Adrenal gland (tissue), 5 donors: ENCODE measurements around the gene KCNH5.

Source experiments
- POLR2A ChIP-seq, 2 donors: fragments of 450-650 bp; IDR thresholded peaks; one replicate each; pipeline ENCODE4 v1.6.1; 2017; ENCODE audit warnings: antibody characterized with exemption in 2 of 2, mild to moderate bottlenecking in 2 of 2, moderate library complexity in 1 of 2
- TF ChIP-seq, protein P1 (sequence below), 6 experiments: fragments of 450-650 bp in 4 of 6; fragments of 200-600 bp in 2 of 6; sonication (generic) in 1 of 6; IDR thresholded peaks; 1 replicate in 5 of 6; 2 replicates in 1 of 6; pipeline versions ENCODE4 v1.5.1 to v1.8.0; 2016 to 2021; ENCODE audit warnings: antibody characterized with exemption in 6 of 6, mild to moderate bottlenecking in 2 of 6, moderate library complexity in 1 of 6
- donor health status: DM: no; HTN: no; CAD: no.

DNA sequence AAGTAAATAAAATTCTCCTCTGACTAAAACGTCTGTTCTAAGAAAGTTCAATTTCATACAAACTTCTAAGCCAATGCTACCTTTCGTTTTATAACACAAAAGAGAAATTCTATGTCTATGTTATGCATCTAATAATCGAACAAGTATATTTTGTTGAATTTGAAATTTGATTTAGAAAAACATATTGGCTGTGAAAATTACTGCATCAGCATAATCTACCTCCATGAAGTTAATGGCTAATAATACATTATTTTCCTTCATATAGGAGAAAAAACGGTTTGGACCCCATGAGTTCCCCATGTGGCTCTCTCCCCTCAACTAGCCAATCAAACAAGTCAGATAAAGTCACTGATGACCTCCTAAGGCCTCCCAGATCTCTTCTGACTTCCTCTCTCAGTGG lies 106.5 kb downstream of the KCNH5 start:
- TF ChIP-seq, protein P1, sequence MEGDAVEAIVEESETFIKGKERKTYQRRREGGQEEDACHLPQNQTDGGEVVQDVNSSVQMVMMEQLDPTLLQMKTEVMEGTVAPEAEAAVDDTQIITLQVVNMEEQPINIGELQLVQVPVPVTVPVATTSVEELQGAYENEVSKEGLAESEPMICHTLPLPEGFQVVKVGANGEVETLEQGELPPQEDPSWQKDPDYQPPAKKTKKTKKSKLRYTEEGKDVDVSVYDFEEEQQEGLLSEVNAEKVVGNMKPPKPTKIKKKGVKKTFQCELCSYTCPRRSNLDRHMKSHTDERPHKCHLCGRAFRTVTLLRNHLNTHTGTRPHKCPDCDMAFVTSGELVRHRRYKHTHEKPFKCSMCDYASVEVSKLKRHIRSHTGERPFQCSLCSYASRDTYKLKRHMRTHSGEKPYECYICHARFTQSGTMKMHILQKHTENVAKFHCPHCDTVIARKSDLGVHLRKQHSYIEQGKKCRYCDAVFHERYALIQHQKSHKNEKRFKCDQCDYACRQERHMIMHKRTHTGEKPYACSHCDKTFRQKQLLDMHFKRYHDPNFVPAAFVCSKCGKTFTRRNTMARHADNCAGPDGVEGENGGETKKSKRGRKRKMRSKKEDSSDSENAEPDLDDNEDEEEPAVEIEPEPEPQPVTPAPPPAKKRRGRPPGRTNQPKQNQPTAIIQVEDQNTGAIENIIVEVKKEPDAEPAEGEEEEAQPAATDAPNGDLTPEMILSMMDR (IDR thresholded peaks at IDR 0.05): no peak
- TF ChIP-seq POLR2A (IDR thresholded peaks at IDR 0.05): no peak
